Endodermal cell (in vitro differentiated cells): Measurements from ENCODE around the gene OR1F1. TPM values are rescaled to one million over a fixed set of nuclear protein-coding genes. Genes with fewer than 3 reads are reported as not detected.
A peak's percentile ranks its signal among the peaks of the same experiment; 100 is the strongest.
"Not testable (repeated sequence)": the region's sequence is repeated elsewhere in the genome, so short reads cannot be mapped to it uniquely, and the experiment has no call there.

Experiments used
- DNase-seq: peaks from one replicate; pipeline ENCODE4 v3.0.0-alpha.2; 2017
- H3K27ac ChIP-seq: 2 replicates; pipeline ENCODE4 v1.5.1; 2013; ENCODE audit warnings: mild to moderate bottlenecking, low read depth, low read length, moderate library complexity
- H3K27me3 ChIP-seq: 2 replicates; pipeline ENCODE4 v1.6.1; 2013; ENCODE audit warnings: mild to moderate bottlenecking, low read length, moderate library complexity; ENCODE audit not compliant: insufficient read depth, control insufficient read depth, poor library complexity, severe bottlenecking
- H3K36me3 ChIP-seq: 2 replicates; pipeline ENCODE4 v1.7.0; 2013; ENCODE audit warnings: mild to moderate bottlenecking, low read length, moderate library complexity; ENCODE audit not compliant: control insufficient read depth, insufficient read depth
- H3K4me1 ChIP-seq: one replicate; pipeline ENCODE4 v1.7.0; 2013; ENCODE audit warnings: low read length; ENCODE audit not compliant: control insufficient read depth, insufficient read depth
- H3K4me3 ChIP-seq: 2 replicates; pipeline ENCODE4 v1.5.1; 2013; ENCODE audit warnings: mild to moderate bottlenecking, low read length, moderate library complexity
- H3K9ac ChIP-seq: 2 replicates; pipeline ENCODE4 v1.6.1; 2013; ENCODE audit warnings: mild to moderate bottlenecking, low read length, moderate library complexity; ENCODE audit not compliant: poor library complexity, severe bottlenecking; ENCODE audit errors: extremely low read depth
- H3K9me3 ChIP-seq: 2 replicates; pipeline ENCODE4 v1.6.1; 2013; ENCODE audit warnings: mild to moderate bottlenecking, low read length, moderate library complexity; ENCODE audit not compliant: control insufficient read depth
- H3K27ac Mint-ChIP-seq: 2 replicates; pipeline ENCODE4 v1.8.0; 2020; ENCODE audit warnings: mixed read lengths
- H3K27me3 Mint-ChIP-seq: 2 replicates; pipeline ENCODE4 v1.8.0; 2021; ENCODE audit warnings: mild to moderate bottlenecking, mixed read lengths; ENCODE audit not compliant: insufficient read depth
- H3K36me3 Mint-ChIP-seq: 2 replicates; pipeline ENCODE4 v1.8.0; 2020; ENCODE audit warnings: low read depth, mixed read lengths
- H3K4me1 Mint-ChIP-seq: 2 replicates; pipeline ENCODE4 v1.8.0; 2020; ENCODE audit warnings: mixed read lengths
- H3K4me3 Mint-ChIP-seq: 2 replicates; pipeline ENCODE4 v1.8.0; 2020; ENCODE audit warnings: mild to moderate bottlenecking, moderate library complexity, mixed read lengths
- H3K9me3 Mint-ChIP-seq: 2 replicates; pipeline ENCODE4 v1.8.0; 2020; ENCODE audit warnings: mild to moderate bottlenecking, mixed read lengths
- CTCF ChIP-seq: fragments of 200-600 bp; sonication (generic); conservative IDR thresholded peaks from 2 replicates; pipeline ENCODE4 v1.5.0; 2021; ENCODE audit warnings: antibody characterized with exemption, mild to moderate bottlenecking
- WGBS, 2 experiments: methylation state at CpG; one replicate each; pipeline versions ENCODE4 v1.1.5 to v1.1.7; 2013; ENCODE audit warnings: missing lambda C conversion rate in 2 of 2, mixed read lengths in 1 of 2; ENCODE audit not compliant: insufficient coverage in 1 of 2, insufficient read length in 1 of 2; 5-methylcytosine and 5-hydroxymethylcytosine counted together
- total RNA-seq, 2 donors: library from RNA; stranded (reverse); fragmentation: NEBNext Ultra II Directional in 1 of 2; extraction: Animal tissue kit (Norgen Biotek cat#: 25700) in 1 of 2; gene quantifications; 2 replicates in 1 of 2; 3 replicates in 1 of 2; pipeline ENCODE4 v1.2.1, GENCODE V29; 2021

The OR1F1 gene
- total RNA-seq, 2 donors from 2014 or later: 0.29 TPM; not detected in 1

- Mint-ChIP-seq H3K36me3 (no peaks in the 10 kb centered on the region), H3K27ac (no peak overlapping the region), H3K9me3 (no peaks in the 10 kb centered on the region), H3K4me1 (peaks cover 2% of the 10 kb centered on the region), H3K27me3 (peaks cover 87% of the 10 kb centered on the region), H3K4me3 (peak overlapping the region; percentile 66)
- Histone ChIP-seq H3K9ac (no peak overlapping the region), H3K36me3 (no peaks in the 10 kb centered on the region), H3K9me3 (no peaks in the 10 kb centered on the region), H3K27me3 (peaks cover 82% of the 10 kb centered on the region), H3K4me1 (no peaks in the 10 kb centered on the region), H3K27ac (no peak overlapping the region), H3K4me3 (peak overlapping the region; percentile 17)
- DNase-seq: peak; percentile 89
- no peak for TF ChIP-seq CTCF
- 33 to 42% methylated on average over 13 to 21 of the region's 21 CpGs for WGBS, 2 experiments
Measured at GRCh38 chr16:3180445-3180878, 7.5 kb upstream of the OR1F1 start.

- not testable (repeated sequence) for H3K36me3 Mint-ChIP-seq, H3K27ac Mint-ChIP-seq, H3K9me3 Mint-ChIP-seq, H3K9me3 ChIP-seq, H3K4me1 ChIP-seq, DNase-seq, H3K36me3 ChIP-seq, H3K4me1 Mint-ChIP-seq, H3K9ac ChIP-seq, H3K27ac ChIP-seq
- WGBS, 2 experiments: 35 to 50% methylated on average over 5 to 8 of the region's 8 CpGs
- Histone ChIP-seq H3K4me3 (peak overlapping the region; percentile 92), H3K27me3 (peaks cover 76% of the 10 kb centered on the region)
- Mint-ChIP-seq H3K27me3 (peaks cover 85% of the 10 kb centered on the region), H3K4me3 (peak overlapping the region; percentile 78)
Measured at GRCh38 chr16:3182293-3182607, 5.8 kb upstream of the OR1F1 start.

- Histone ChIP-seq H3K4me3 (peak overlapping the region; percentile 92), H3K9ac (peak overlapping the region; percentile 15), H3K4me1 (no peaks in the 10 kb centered on the region), H3K36me3 (no peaks in the 10 kb centered on the region), H3K27me3 (peaks cover 70% of the 10 kb centered on the region), H3K27ac (no peak overlapping the region), H3K9me3 (no peaks in the 10 kb centered on the region)
- Mint-ChIP-seq H3K4me1 (peaks cover 2% of the 10 kb centered on the region), H3K4me3 (peak overlapping the region; percentile 78), H3K27ac (no peak overlapping the region), H3K9me3 (no peaks in the 10 kb centered on the region), H3K36me3 (no peaks in the 10 kb centered on the region), H3K27me3 (peaks cover 80% of the 10 kb centered on the region)
- peak; percentile 96 for DNase-seq
- 0 to 1% methylated on average over 59 to 72 of the region's 72 CpGs for WGBS, 2 experiments
- TF ChIP-seq CTCF: peak; percentile 53
Measured at GRCh38 chr16:3182608-3183444, 5.2 kb upstream of the OR1F1 start.
